NCI-H187 (cell line): Measurements from ENCODE around the gene CADPS.

ENCODE experiments used
- DNase-seq, 2 experiments: peaks; one replicate each; lab custom pipeline; 2025; lab: John Stamatoyannopoulos, UW

CADPS gene

DNA sequence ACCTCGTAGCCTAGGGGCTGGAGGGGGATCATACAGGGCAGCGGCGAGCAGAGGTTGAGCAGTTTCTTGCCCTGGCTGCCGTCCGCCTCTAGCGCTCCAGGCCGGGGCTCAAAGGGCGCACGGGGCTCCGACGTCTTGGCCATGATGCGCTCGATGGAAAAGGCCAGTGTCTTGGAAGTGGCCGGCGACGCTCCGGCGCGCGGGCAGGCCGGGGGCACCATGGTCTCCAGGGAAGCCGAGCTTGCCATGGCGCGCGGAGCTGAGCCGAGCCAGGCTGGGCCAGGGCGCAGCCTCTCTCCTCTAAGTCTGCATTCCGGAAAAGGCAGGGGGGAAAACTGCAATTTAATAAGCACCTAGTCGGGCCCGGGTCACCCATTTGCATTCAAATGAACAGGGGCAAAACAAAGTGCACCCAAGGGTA, 502.6 kb downstream of the CADPS start:
- no peak for DNase-seq

- DNase-seq, result no peak
These were observed 503.3 kb downstream of the CADPS start for GRCh38 chr3:62371720-62372591.

GRCh38 chr3:62370858-62371719, 504.1 kb downstream of the CADPS start:
- no peak for DNase-seq

DNA sequence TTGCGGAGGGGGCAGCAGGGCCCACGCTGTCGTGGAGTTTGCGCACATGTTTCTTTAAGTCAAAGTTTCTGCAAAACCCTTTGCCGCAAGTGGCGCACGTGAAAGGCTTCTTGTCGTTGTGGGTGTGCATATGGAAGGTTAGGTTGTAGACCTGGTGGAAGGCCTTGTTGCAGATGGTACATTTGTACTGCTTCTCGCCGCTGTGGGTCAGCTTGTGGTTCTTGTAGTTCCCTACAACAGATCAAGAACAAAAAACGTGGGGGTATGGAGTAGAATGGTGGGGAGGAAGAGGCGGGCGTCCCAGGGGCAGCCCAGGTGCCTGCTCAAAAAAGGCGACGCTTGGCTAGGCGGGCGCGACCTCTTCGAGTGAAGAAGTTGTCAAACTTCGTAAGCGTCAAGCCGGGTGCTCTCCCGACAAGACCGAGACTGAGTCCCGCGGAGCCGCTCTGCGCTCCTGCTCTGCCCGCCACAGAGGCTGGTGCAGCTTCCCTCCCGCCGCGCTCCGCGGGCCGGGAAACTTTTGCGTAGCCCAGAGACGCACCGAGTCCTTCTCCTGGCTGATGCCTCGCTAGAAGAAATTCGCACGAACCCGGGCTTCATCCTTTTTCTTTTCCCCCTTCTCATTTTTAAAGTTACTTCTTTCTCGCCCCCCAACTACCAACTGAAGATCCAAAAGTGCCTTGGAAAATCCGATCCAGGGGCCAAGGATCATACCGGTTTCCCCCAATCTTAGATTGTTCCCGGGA, 504.9 kb downstream of the CADPS start:
- no peak for DNase-seq

DNA sequence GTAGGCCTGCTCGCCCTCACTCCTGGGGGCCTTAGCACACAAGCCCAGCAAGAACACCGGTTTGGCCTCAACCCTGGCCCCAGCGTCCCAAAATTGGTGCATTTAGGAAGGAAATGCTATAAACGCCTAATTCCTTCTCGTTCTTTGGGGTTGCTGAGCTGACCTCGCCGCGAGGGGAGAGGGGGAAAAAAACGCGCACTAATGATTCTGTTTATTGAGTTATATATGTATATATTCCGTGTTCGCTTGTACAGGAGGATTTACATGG, 505.8 kb downstream of the CADPS start:
- no peak for DNase-seq

GRCh38 chr3:62368705-62369475, 506.3 kb downstream of the CADPS start:
- no peak for DNase-seq

- DNase-seq, result no peak
These were observed 506.9 kb downstream of the CADPS start for GRCh38 chr3:62368290-62368704.

DNA sequence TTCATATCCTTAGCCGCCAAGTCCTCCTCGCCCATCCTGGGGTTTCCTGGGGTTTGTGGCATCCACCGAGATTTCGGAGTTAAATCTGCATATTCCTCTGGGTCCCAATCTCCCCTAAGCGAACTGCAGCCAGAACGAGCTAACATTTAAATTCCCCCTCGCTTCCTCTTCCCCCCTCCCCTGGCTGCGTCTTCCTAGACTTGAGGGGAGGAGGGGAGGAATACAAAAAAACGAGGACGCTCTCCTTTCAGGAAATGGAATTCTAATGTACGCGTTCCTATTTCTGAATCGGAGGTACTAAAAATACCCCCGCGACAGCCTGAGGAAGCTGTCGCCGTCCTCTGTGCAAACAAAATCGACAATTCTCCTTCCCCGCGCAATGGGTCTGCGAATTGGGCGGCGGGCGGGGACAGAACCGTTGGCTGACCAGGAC, 507.4 kb downstream of the CADPS start:
- DNase-seq, result no peak

DNA sequence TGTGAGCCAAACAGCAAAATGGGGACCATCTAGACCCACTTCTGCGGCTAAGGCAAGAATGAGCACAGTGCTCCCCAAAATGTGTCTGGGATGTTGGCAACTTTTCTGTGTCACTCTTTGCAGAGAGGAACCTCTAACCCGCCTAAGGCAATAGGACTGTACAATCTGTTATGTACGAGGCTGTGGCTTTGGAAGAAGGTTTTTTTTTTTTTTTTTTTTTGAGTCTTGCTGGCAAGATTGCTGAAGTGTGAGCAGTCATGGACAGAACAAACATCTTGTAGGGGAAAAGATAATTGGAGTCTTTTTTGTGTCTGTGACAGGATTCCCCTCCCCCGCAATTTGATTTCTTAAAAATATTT, 509.1 kb downstream of the CADPS start:
- no peak for DNase-seq

GRCh38 chr3:62365391-62366125, 509.7 kb downstream of the CADPS start:
- DNase-seq, result no peak

- DNase-seq, result no peak
These were observed 511.0 kb downstream of the CADPS start for GRCh38 chr3:62364191-62364590.

GRCh38 chr3:62363275-62363674, 511.9 kb downstream of the CADPS start:
- DNase-seq, result no peak

GRCh38 chr3:62361824-62362223, 513.4 kb downstream of the CADPS start:
- DNase-seq, result no peak

DNA sequence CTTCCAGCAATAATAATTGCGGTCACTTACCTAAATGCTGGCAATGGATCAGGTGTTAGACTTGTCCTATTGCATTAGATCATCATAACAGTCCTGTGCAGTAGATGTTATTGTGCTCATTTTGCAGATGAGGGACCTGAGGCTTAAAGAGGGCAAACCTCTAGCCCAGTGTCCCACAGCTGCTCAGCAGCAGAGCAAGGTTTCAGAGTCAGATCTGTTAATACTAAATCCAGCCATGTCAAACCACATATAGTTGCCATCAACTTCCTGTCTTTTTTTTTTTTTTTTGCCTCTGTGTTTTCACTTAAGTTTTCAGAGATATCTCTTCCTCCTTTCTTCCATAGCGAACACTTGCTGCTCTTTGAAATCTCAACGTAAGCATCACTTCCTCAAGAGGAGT, 514.0 kb downstream of the CADPS start:
- no peak for DNase-seq

DNA sequence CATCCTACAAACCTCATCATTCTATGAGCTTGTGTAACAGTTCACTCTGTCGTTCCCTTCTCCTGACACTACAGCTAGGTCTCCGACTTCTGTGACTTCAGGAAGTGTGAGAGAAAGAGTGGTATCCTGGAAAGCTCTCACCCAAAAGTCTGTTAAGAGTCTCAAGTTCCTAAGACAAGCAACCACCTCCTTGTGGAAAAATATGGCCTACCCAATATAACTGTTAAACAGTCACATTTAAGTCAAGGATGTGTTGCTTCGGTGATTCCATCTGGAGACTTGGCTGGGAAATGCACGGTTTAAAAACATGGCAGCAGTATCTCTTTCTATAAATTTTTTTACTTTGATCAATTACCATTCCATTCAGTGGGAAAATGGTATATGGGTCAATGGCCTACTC, 515.7 kb downstream of the CADPS start:
- no peak for DNase-seq

GRCh38 chr3:62356356-62356755, 518.9 kb downstream of the CADPS start:
- no peak for DNase-seq

DNA sequence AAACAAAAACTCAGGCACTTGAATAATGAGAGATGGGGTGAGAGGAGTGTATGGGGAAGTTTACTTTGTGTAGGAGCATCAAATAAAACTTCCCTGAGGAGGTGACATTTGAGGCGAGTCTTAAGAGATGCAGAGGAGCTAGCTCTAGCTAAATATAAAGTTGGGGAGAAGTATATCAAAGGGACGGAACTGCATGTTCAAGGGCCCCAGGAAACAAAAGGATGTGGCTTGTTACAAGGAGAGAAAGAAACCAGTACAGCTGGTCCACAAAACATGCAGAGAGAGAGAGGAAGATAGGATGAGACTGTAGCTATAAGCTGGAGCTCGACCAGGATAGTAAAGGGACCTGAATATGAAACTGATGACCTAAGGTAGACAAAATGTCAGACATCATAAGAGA, 519.5 kb downstream of the CADPS start:
- no peak for DNase-seq
